ENCODE results near the gene ARHGEF7.

Gene ARHGEF7

GRCh38 chr13:111156421-111156820 is 41.3 kb downstream of the ARHGEF7 start:
- no peak for TF ChIP-seq CTCF (IDR thresholded peaks at IDR 0.05; ENCODE audit: control insufficient read depth, extremely low read depth, insufficient read depth)
- no peak for DNase-seq (ENCODE audit: low read depth)
- H3K4me3 ChIP-seq (ENCODE audit: low read depth, low read length): no peak overlapping the region

- peak; percentile 82 for DNase-seq (ENCODE audit: low read depth)
- no peak overlapping the region for H3K4me3 ChIP-seq (ENCODE audit: low read depth, low read length)
- no peak for TF ChIP-seq CTCF (IDR thresholded peaks at IDR 0.05; ENCODE audit: control insufficient read depth, extremely low read depth, insufficient read depth)
Observed at GRCh38 chr13:111158136-111158805, 43.2 kb downstream of the ARHGEF7 start.

GRCh38 chr13:111159362-111160320 is 44.5 kb downstream of the ARHGEF7 start:
- TF ChIP-seq CTCF (IDR thresholded peaks at IDR 0.05; ENCODE audit: control insufficient read depth, extremely low read depth, insufficient read depth): no peak
- no peak overlapping the region for H3K4me3 ChIP-seq (ENCODE audit: low read depth, low read length)
- no peak for DNase-seq (ENCODE audit: low read depth)

GRCh38 chr13:111160648-111161047 is 45.5 kb downstream of the ARHGEF7 start:
- H3K4me3 ChIP-seq (ENCODE audit: low read depth, low read length): no peak overlapping the region
- no peak for DNase-seq (ENCODE audit: low read depth)
- TF ChIP-seq CTCF (IDR thresholded peaks at IDR 0.05; ENCODE audit: control insufficient read depth, extremely low read depth, insufficient read depth): no peak

GRCh38 chr13:111161601-111162600 is 46.8 kb downstream of the ARHGEF7 start:
- no peak for TF ChIP-seq CTCF (IDR thresholded peaks at IDR 0.05; ENCODE audit: control insufficient read depth, extremely low read depth, insufficient read depth)
- no peak for DNase-seq (ENCODE audit: low read depth)
- no peak overlapping the region for H3K4me3 ChIP-seq (ENCODE audit: low read depth, low read length)

- no peak for TF ChIP-seq CTCF (IDR thresholded peaks at IDR 0.05; ENCODE audit: control insufficient read depth, extremely low read depth, insufficient read depth)
- no peak for DNase-seq (ENCODE audit: low read depth)
- no peak overlapping the region for H3K4me3 ChIP-seq (ENCODE audit: low read depth, low read length)
Observed at GRCh38 chr13:111165241-111166010, 50.3 kb downstream of the ARHGEF7 start.

Measured in LNCaP clone FGC (cell line).